ENCODE data around the gene WWOX. TPM values are rescaled to one million over a fixed set of nuclear protein-coding genes. Genes with fewer than 3 reads are reported as not detected.

The WWOX gene
- total RNA-seq, 6 experiments from 2014 or later, result 0.46 to 3.4 (median 1.3) TPM

GRCh38 chr16:79076047-79076767 lies 976.8 kb downstream of the WWOX start:
- Mint-ChIP-seq H3K4me1 (ENCODE audit: low read depth) (no peaks in the 10 kb centered on the region), H3K27ac (no peak overlapping the region), H3K36me3 (ENCODE audit: low read depth) (0 out of 2 replicates have a peak, but pooled peaks cover 4% of the 10 kb centered on the region), H3K27me3 (ENCODE audit: insufficient read depth) (no peaks in the 10 kb centered on the region; the same call in 1 of the 2 replicates), H3K9me3 (peaks cover 37% of the 10 kb centered on the region), H3K4me3 (no peak overlapping the region)
- no peak for DNase-seq
- TF ChIP-seq CTCF (IDR thresholded peaks at IDR 0.05), result no peak

GRCh38 chr16:79077346-79077745 lies 977.9 kb downstream of the WWOX start:
- no peak for DNase-seq
- no peak for TF ChIP-seq CTCF (IDR thresholded peaks at IDR 0.05)
- no peaks in the 10 kb centered on the region for H3K4me1 Mint-ChIP-seq (ENCODE audit: low read depth)
- H3K27me3 Mint-ChIP-seq (ENCODE audit: insufficient read depth), result no peaks in the 10 kb centered on the region; the same call in 1 of the 2 replicates
- H3K27ac Mint-ChIP-seq, result no peak overlapping the region
- no peak overlapping the region for H3K4me3 Mint-ChIP-seq
- 0 out of 2 replicates have a peak, but pooled peaks cover 4% of the 10 kb centered on the region for H3K36me3 Mint-ChIP-seq (ENCODE audit: low read depth)
- H3K9me3 Mint-ChIP-seq, result peaks cover 31% of the 10 kb centered on the region

GRCh38 chr16:79079656-79080420 lies 980.4 kb downstream of the WWOX start:
- peaks cover 32% of the 10 kb centered on the region for H3K9me3 Mint-ChIP-seq
- no peaks in the 10 kb centered on the region for H3K4me1 Mint-ChIP-seq (ENCODE audit: low read depth)
- no peak overlapping the region for H3K27ac Mint-ChIP-seq
- 0 out of 2 replicates have a peak, but pooled peaks cover 4% of the 10 kb centered on the region for H3K36me3 Mint-ChIP-seq (ENCODE audit: low read depth)
- H3K27me3 Mint-ChIP-seq (ENCODE audit: insufficient read depth), result no peaks in the 10 kb centered on the region; the same call in 1 of the 2 replicates
- no peak for DNase-seq
- no peak for TF ChIP-seq CTCF (IDR thresholded peaks at IDR 0.05)
- H3K4me3 Mint-ChIP-seq, result no peak overlapping the region

- TF ChIP-seq CTCF (IDR thresholded peaks at IDR 0.05), result no peak
- DNase-seq, result no peak
- H3K4me3 Mint-ChIP-seq, result no peak overlapping the region
- peaks cover 35% of the 10 kb centered on the region for H3K9me3 Mint-ChIP-seq
- 0 out of 2 replicates have a peak, but pooled peaks cover 4% of the 10 kb centered on the region for H3K36me3 Mint-ChIP-seq (ENCODE audit: low read depth)
- no peaks in the 10 kb centered on the region for H3K27me3 Mint-ChIP-seq (ENCODE audit: insufficient read depth)
- no peaks in the 10 kb centered on the region for H3K4me1 Mint-ChIP-seq (ENCODE audit: low read depth)
- no peak overlapping the region for H3K27ac Mint-ChIP-seq
Measured at GRCh38 chr16:79081297-79082066, 982.0 kb downstream of the WWOX start.

GRCh38 chr16:79082970-79083369 lies 983.5 kb downstream of the WWOX start:
- Mint-ChIP-seq H3K4me3 (no peak overlapping the region), H3K36me3 (ENCODE audit: low read depth) (0 out of 2 replicates have a peak, but pooled peaks cover 4% of the 10 kb centered on the region), H3K27me3 (ENCODE audit: insufficient read depth) (no peaks in the 10 kb centered on the region), H3K9me3 (peaks cover 46% of the 10 kb centered on the region), H3K27ac (no peak overlapping the region), H3K4me1 (ENCODE audit: low read depth) (no peaks in the 10 kb centered on the region)
- TF ChIP-seq CTCF (IDR thresholded peaks at IDR 0.05), result no peak
- DNase-seq, result no peak
